Measurements from ENCODE around the gene GBP3. TPM values are rescaled to one million over a fixed set of nuclear protein-coding genes. Genes with fewer than 3 reads are reported as not detected.
"Not testable (repeated sequence)": the region's sequence is repeated elsewhere in the genome, so short reads cannot be mapped to it uniquely, and the experiment has no call there.

The GBP3 gene
- total and polyA plus RNA-seq, 9 donors: 5.0 to 24.9 (median 14.2) TPM

- WGBS, 3 donors: 84 to 96% (median 91%) methylated on average over 9 of the region's 9 CpGs
- Histone ChIP-seq H3K27me3 (no peaks in the 10 kb centered on the region), H3K36me3 (no peaks in the 10 kb centered on the region)
Observed at GRCh38 chr1:89051300-89051954, 28.8 kb upstream of the GBP3 start.

GRCh38 chr1:89050649-89051033, 28.0 kb upstream of the GBP3 start:
- DNase-seq: no peak
- Histone ChIP-seq H3K27me3 (no peaks in the 10 kb centered on the region), H3K27ac (no peak overlapping the region), H3K9me3 (no peaks in the 10 kb centered on the region), H3K4me1 (ENCODE audit: insufficient read depth) (no peaks in the 10 kb centered on the region), H3K36me3 (no peaks in the 10 kb centered on the region), H3K4me3 (no peak overlapping the region)
- intact Hi-C loops (cut with DNase I): no loop called here
- WGBS, 3 donors: 93 to 96% (median 94%) methylated on average over 10 to 11 of the region's 11 CpGs
- no peak for TF ChIP-seq POLR2A (IDR thresholded peaks at IDR 0.05)
- TF ChIP-seq EP300 (IDR thresholded peaks at IDR 0.05): no peak
- TF ChIP-seq, protein P1, sequence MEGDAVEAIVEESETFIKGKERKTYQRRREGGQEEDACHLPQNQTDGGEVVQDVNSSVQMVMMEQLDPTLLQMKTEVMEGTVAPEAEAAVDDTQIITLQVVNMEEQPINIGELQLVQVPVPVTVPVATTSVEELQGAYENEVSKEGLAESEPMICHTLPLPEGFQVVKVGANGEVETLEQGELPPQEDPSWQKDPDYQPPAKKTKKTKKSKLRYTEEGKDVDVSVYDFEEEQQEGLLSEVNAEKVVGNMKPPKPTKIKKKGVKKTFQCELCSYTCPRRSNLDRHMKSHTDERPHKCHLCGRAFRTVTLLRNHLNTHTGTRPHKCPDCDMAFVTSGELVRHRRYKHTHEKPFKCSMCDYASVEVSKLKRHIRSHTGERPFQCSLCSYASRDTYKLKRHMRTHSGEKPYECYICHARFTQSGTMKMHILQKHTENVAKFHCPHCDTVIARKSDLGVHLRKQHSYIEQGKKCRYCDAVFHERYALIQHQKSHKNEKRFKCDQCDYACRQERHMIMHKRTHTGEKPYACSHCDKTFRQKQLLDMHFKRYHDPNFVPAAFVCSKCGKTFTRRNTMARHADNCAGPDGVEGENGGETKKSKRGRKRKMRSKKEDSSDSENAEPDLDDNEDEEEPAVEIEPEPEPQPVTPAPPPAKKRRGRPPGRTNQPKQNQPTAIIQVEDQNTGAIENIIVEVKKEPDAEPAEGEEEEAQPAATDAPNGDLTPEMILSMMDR (IDR thresholded peaks at IDR 0.05): no peak

More at GRCh38 chr1:89051300-89051954, 28.8 kb upstream of the GBP3 start:
- Histone ChIP-seq H3K4me3 (no peak overlapping the region), H3K27ac (no peak overlapping the region), H3K9me3 (no peaks in the 10 kb centered on the region), H3K4me1 (ENCODE audit: insufficient read depth) (no peaks in the 10 kb centered on the region)
- DNase-seq: no peak
- TF ChIP-seq EP300 (IDR thresholded peaks at IDR 0.05) (no peak), POLR2A (IDR thresholded peaks at IDR 0.05) (no peak)
- TF ChIP-seq, protein P1 (IDR thresholded peaks at IDR 0.05): no peak
- intact Hi-C loops (cut with DNase I): no loop called here

GRCh38 chr1:89049901-89050648, 27.4 kb upstream of the GBP3 start:
- H3K9me3 ChIP-seq; intact Hi-C loops (cut with DNase I); H3K36me3 ChIP-seq; DNase-seq; H3K4me1 ChIP-seq (ENCODE audit: insufficient read depth); H3K4me3 ChIP-seq; H3K27me3 ChIP-seq; H3K27ac ChIP-seq: not testable (repeated sequence)
- 88 to 90% (median 89%) methylated on average over 9 of the region's 9 CpGs for WGBS, 3 donors

DNA sequence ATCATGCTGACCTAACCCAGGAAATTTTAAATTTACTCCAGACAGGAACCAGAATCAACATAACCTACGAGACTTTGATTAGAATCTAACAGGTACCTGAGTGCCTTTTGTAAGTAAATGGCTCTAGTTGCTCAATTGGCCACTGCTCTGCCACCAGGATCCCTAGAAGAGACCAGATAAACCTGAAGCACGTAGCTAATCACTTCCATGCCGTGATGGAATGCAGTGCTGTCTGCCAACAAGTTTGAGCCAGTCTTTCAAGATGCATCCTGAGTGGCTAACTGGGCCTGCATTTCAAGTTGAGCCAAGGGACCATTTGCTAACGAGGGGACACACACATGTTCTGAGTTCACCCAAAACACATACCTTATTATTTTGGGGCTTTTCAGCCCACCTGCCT, 26.5 kb upstream of the GBP3 start:
- H3K9me3 ChIP-seq; H3K4me1 ChIP-seq (ENCODE audit: insufficient read depth); DNase-seq; H3K27ac ChIP-seq; H3K36me3 ChIP-seq; H3K4me3 ChIP-seq; intact Hi-C loops (cut with DNase I); H3K27me3 ChIP-seq: not testable (repeated sequence)
- 51 to 81% (median 80%) methylated on average over 2 to 4 of the region's 4 CpGs for WGBS, 3 donors

DNA sequence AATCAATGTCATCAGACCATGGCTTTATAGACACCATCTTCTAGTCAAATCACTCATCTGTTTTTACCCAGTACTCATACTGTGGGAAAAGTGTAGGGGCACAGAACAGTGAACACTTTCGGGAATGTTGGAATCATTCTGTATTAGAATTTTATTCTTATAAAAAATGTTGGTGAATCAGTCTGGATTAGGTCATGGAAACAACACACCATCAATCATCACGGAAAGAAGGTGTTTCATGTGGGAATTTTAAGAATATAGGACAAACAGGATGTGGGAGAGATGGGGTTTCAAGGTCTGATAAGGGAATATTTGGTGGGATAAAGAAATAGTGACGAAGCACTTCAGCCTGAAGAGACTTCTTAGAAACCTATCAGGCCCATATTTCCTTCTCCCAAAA, 25.1 kb upstream of the GBP3 start:
- H3K9me3 ChIP-seq: no peaks in the 10 kb centered on the region
- no peak overlapping the region for H3K27ac ChIP-seq
- H3K4me1 ChIP-seq (ENCODE audit: insufficient read depth): no peaks in the 10 kb centered on the region
- no peaks in the 10 kb centered on the region for H3K36me3 ChIP-seq
- WGBS, 3 donors: 27 to 52% (median 31%) methylated on average over 3 of the region's 3 CpGs
- no peak overlapping the region for H3K4me3 ChIP-seq
- no peak for DNase-seq
- intact Hi-C loops (cut with DNase I): no loop called here
- H3K27me3 ChIP-seq: no peaks in the 10 kb centered on the region
- TF ChIP-seq EP300 (IDR thresholded peaks at IDR 0.05) (no peak), POLR2A (IDR thresholded peaks at IDR 0.05) (no peak)
- TF ChIP-seq, protein P1 (IDR thresholded peaks at IDR 0.05): no peak

DNA sequence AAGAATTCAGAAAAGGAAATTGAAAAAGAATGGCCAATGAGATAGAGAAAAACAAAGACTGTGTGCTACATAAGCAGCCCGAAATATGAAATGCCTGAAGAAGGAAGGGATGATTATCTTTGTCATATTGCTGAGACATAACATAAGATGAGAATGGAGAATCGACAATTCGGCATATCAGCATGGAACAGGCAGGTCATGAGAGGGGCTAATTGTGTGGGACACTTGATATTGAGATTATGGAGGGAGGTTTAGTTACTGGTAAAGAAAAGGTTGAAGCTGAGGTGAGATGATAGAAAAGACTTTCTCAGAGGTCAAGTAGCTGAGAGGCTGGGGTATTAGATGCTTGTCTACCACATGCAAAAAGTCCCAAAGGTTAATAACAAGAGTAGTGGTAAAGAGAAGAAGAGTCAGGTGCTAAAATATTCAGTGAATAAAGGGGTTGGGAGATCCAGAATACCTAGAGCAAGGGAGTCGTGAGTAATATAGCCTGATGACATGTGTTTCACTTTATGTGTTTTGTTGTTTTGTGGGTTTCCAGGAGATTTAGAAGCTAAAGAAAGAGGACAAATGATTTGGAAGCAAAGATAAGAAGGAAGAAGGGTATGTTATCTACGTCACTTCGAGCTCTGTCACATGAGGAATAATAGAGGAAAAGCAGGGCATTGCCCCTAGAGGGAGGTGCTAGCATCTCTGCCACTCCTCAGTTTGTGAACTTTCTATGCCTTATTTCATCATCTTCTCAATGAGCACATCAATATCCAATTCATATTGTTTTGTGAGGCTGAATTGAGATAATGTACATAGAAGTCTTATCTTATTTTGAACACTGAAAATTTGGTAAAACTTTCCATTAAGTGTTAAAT, 23.9 kb upstream of the GBP3 start:
- DNase-seq; H3K36me3 ChIP-seq; H3K9me3 ChIP-seq; H3K4me1 ChIP-seq (ENCODE audit: insufficient read depth); intact Hi-C loops (cut with DNase I); H3K4me3 ChIP-seq; H3K27me3 ChIP-seq; H3K27ac ChIP-seq: not testable (repeated sequence)
- WGBS, 3 donors: 89 to 92% (median 90%) methylated on average over 6 of the region's 6 CpGs

Measured in ovary (tissue), 9 donors.